Panc1 (cell line): Measurements from ENCODE around the gene MAST4. TPM values are rescaled to one million over a fixed set of nuclear protein-coding genes. Genes with fewer than 3 reads are reported as not detected.

ENCODE experiments used
- ATAC-seq: fragments of 200-7000 bp; cut with Tn5 transposase; 2 replicates; pipeline ENCODE4 v1.9.1; 2020; ENCODE audit warnings: mild to moderate bottlenecking, moderate library complexity
- BruUV-seq: library from RNA; stranded (reverse); fragments of 400-500 nt; replicated peaks from 2 replicates; lab custom pipeline; 2021; lab: Mats Ljungman, UMichigan
- CTCF ChIA-PET: fragments of 300-600 bp; sonication (Branson Sonifier 250); formaldehyde crosslinking; loops from one replicate; lab custom pipeline; 2022; ENCODE audit warnings: antibody characterized with exemption; lab: Charles Lee
- POLR2A ChIA-PET: fragments of 300-600 bp; sonication (Branson Sonifier 250); formaldehyde crosslinking; loops from one replicate; lab custom pipeline; 2022; ENCODE audit warnings: antibody characterized with exemption; lab: Charles Lee
- DNase-seq: peaks from one replicate; pipeline ENCODE4 v3.0.0-alpha.2; 2010; ENCODE audit warnings: low read depth, low spot score
- H3K27ac ChIP-seq: 2 replicates; pipeline ENCODE4 v1.5.1; 2011; ENCODE audit warnings: mild to moderate bottlenecking, low read length, inconsistent platforms
- H3K27me3 ChIP-seq: fragments of 200-500 bp; sonication (Bioruptor generic); 2 replicates; pipeline ENCODE4 v1.6.0; 2014; ENCODE audit warnings: low read length, inconsistent platforms; ENCODE audit not compliant: control insufficient read depth, insufficient read depth
- H3K36me3 ChIP-seq: fragments of 200-500 bp; sonication (Bioruptor generic); 2 replicates; pipeline ENCODE4 v1.5.1; 2014; ENCODE audit warnings: inconsistent platforms, mild to moderate bottlenecking, low read length, moderate library complexity; ENCODE audit not compliant: control insufficient read depth, insufficient read depth
- H3K4me1 ChIP-seq: 2 replicates; pipeline ENCODE4 v1.5.1; 2011; ENCODE audit warnings: inconsistent platforms, mild to moderate bottlenecking, low read length, moderate library complexity; ENCODE audit not compliant: control insufficient read depth, insufficient read depth
- H3K4me3 ChIP-seq, 2 experiments: 2 replicates each; pipeline ENCODE4 v1.5.1; 2011 to 2012; ENCODE audit warnings: low read depth in 2 of 2, low read length in 2 of 2, mild to moderate bottlenecking in 2 of 2, inconsistent platforms in 1 of 2, moderate library complexity in 1 of 2
- H3K9me3 ChIP-seq: fragments of 200-500 bp; sonication (Bioruptor generic); 2 replicates; pipeline ENCODE4 v1.5.1; 2014; ENCODE audit warnings: low read depth, mild to moderate bottlenecking, inconsistent platforms, low read length, moderate library complexity; ENCODE audit not compliant: control insufficient read depth, insufficient read depth
- CTCF ChIP-seq: fragments of 450-650 bp; IDR thresholded peaks from 2 replicates; pipeline ENCODE4 v1.5.1; 2017; ENCODE audit warnings: mild to moderate bottlenecking
- POLR2AphosphoS5 ChIP-seq: IDR thresholded peaks from 2 replicates; pipeline ENCODE4 v1.6.1; 2012; ENCODE audit warnings: mild to moderate bottlenecking, low read depth, low read length, moderate library complexity
- SIN3A ChIP-seq: IDR thresholded peaks from 2 replicates; pipeline ENCODE4 v1.6.1; 2012; ENCODE audit warnings: low read depth, mild to moderate bottlenecking, low read length, moderate library complexity, borderline replicate concordance; ENCODE audit not compliant: insufficient read depth
- TCF7L2 ChIP-seq: IDR thresholded peaks from 2 replicates; pipeline ENCODE4 v1.6.1; 2011; ENCODE audit warnings: mild to moderate bottlenecking, low read depth, low read length, inconsistent platforms
- in situ Hi-C: cut with HindIII; loops from 2 replicates; pipeline ENCODE4 v1.10.0; 2016; ENCODE audit warnings: low sequenced_read_pairs, low pct_unique_long_range_greater_than_20kb
- intact Hi-C: fragments of 100-400 bp; cut with micrococcal nuclease; formaldehyde crosslinking; loops from one replicate; pipeline ENCODE4 v1.10.0; 2022; ENCODE audit not compliant: unreplicated experiment
- total RNA-seq: library from RNA; stranded (reverse); gene quantifications from one replicate; pipeline ENCODE4 v1.2.1, GENCODE V29; 2021; ENCODE audit not compliant: unreplicated experiment
- TF ChIP-seq, protein P1 (sequence below), 2 experiments: IDR thresholded peaks; 2 replicates each; pipeline ENCODE4 v1.6.1; 2011 to 2012; ENCODE audit warnings: low read depth in 2 of 2, control low read depth in 1 of 2, low read length in 1 of 2, mild to moderate bottlenecking in 1 of 2, moderate library complexity in 1 of 2; ENCODE audit not compliant: insufficient read depth in 1 of 2

MAST4 gene
- total RNA-seq, 1 experiment from 2014 or later: 1.8 TPM

- intact Hi-C loops (no loop called here), in situ Hi-C loops (no loop called here)
- TF ChIP-seq TCF7L2: no peak
- TF ChIP-seq SIN3A: no peak
- TF ChIP-seq, protein P1, sequence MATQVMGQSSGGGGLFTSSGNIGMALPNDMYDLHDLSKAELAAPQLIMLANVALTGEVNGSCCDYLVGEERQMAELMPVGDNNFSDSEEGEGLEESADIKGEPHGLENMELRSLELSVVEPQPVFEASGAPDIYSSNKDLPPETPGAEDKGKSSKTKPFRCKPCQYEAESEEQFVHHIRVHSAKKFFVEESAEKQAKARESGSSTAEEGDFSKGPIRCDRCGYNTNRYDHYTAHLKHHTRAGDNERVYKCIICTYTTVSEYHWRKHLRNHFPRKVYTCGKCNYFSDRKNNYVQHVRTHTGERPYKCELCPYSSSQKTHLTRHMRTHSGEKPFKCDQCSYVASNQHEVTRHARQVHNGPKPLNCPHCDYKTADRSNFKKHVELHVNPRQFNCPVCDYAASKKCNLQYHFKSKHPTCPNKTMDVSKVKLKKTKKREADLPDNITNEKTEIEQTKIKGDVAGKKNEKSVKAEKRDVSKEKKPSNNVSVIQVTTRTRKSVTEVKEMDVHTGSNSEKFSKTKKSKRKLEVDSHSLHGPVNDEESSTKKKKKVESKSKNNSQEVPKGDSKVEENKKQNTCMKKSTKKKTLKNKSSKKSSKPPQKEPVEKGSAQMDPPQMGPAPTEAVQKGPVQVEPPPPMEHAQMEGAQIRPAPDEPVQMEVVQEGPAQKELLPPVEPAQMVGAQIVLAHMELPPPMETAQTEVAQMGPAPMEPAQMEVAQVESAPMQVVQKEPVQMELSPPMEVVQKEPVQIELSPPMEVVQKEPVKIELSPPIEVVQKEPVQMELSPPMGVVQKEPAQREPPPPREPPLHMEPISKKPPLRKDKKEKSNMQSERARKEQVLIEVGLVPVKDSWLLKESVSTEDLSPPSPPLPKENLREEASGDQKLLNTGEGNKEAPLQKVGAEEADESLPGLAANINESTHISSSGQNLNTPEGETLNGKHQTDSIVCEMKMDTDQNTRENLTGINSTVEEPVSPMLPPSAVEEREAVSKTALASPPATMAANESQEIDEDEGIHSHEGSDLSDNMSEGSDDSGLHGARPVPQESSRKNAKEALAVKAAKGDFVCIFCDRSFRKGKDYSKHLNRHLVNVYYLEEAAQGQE (IDR thresholded peaks at IDR 0.05; ENCODE audit: insufficient read depth in 1 of 2, low read depth in 2 of 2, low read length in 1 of 2): no peak
- TF ChIP-seq POLR2AphosphoS5: no peak
- no peak for TF ChIP-seq CTCF
- Histone ChIP-seq H3K27ac (no peak overlapping the region), H3K4me3 (no peak overlapping the region), H3K9me3 (no peaks in the 10 kb centered on the region), H3K36me3 (no peaks in the 10 kb centered on the region), H3K27me3 (peaks cover 6% of the 10 kb centered on the region), H3K4me1 (no peaks in the 10 kb centered on the region; the same call in 1 of the 2 replicates)
- no peak for DNase-seq
- ATAC-seq: no peak
- ChIA-PET POLR2A (no interaction called here), CTCF (no interaction called here)
- no TSS peak for BruUV-seq
Measured at GRCh38 chr5:67000794-67001475, 404.7 kb downstream of the MAST4 start.

- Histone ChIP-seq H3K9me3 (no peaks in the 10 kb centered on the region), H3K36me3 (no peaks in the 10 kb centered on the region), H3K27me3 (peaks cover 6% of the 10 kb centered on the region), H3K27ac (no peak overlapping the region), H3K4me3 (peak overlapping the region in 1 of 2 experiments; percentile 82; a peak in 3 of 4 replicates), H3K4me1 (no peaks in the 10 kb centered on the region; the same call in 1 of the 2 replicates)
- no TSS peak for BruUV-seq
- TF ChIP-seq CTCF (no peak), POLR2AphosphoS5 (no peak), SIN3A (no peak), TCF7L2 (no peak)
- TF ChIP-seq, protein P1 (IDR thresholded peaks at IDR 0.05; ENCODE audit: insufficient read depth in 1 of 2, low read depth in 2 of 2, low read length in 1 of 2): no peak
- in situ Hi-C loops (no loop called here), intact Hi-C loops (no loop called here)
- ChIA-PET CTCF (no interaction called here), POLR2A (no interaction called here)
- no peak for DNase-seq
- no peak for ATAC-seq
Measured at GRCh38 chr5:67002832-67003684, 406.9 kb downstream of the MAST4 start.
